Small intestine (tissue), 7 donors: ENCODE data around the gene CLEC18B. TPM values are rescaled to one million over a fixed set of nuclear protein-coding genes. Genes with fewer than 3 reads are reported as not detected.
"Not testable (repeated sequence)": the region's sequence is repeated elsewhere in the genome, so short reads cannot be mapped to it uniquely, and the experiment has no call there.

Experiments used
- DNase-seq, 2 donors: peaks; one replicate each; pipeline versions ENCODE4 v3.0.0 to v3.0.0-alpha.2; 2013
- FAIRE-seq: peaks from 2 replicates; lab custom pipeline; 2012; peaks lifted over from hg19 to GRCh38; lab: Jason Lieb, UNC
- H3K27ac ChIP-seq, 3 donors: one replicate each; pipeline ENCODE4 v1.5.1; 2013; ENCODE audit warnings: low read length in 2 of 3, mild to moderate bottlenecking in 2 of 3, control low read depth in 1 of 3, inconsistent platforms in 1 of 3, low read depth in 1 of 3, moderate library complexity in 1 of 3
- H3K27me3 ChIP-seq, 3 donors: one replicate each; pipeline ENCODE4 v1.6.1; 2013; ENCODE audit warnings: low read length in 3 of 3, inconsistent platforms in 1 of 3; ENCODE audit not compliant: control insufficient read depth in 3 of 3, insufficient read depth in 3 of 3
- H3K36me3 ChIP-seq, 3 donors: one replicate each; pipeline ENCODE4 v1.6.1; 2013; ENCODE audit warnings: low read length in 3 of 3, inconsistent platforms in 1 of 3, low read depth in 1 of 3, mild to moderate bottlenecking in 1 of 3, moderate library complexity in 1 of 3; ENCODE audit not compliant: control insufficient read depth in 3 of 3, insufficient read depth in 2 of 3
- H3K4me1 ChIP-seq, 3 donors: one replicate each; pipeline ENCODE4 v1.6.1; 2013; ENCODE audit warnings: low read length in 2 of 3, inconsistent platforms in 1 of 3, low read depth in 1 of 3, mild to moderate bottlenecking in 1 of 3, moderate library complexity in 1 of 3; ENCODE audit not compliant: control insufficient read depth in 3 of 3, insufficient read depth in 2 of 3
- H3K4me3 ChIP-seq, 3 donors: one replicate each; pipeline ENCODE4 v1.5.1; 2013; ENCODE audit warnings: low read length in 3 of 3, control low read depth in 1 of 3, inconsistent platforms in 1 of 3, low read depth in 1 of 3, mild to moderate bottlenecking in 1 of 3, moderate library complexity in 1 of 3
- H3K9me3 ChIP-seq, 2 donors: one replicate each; pipeline ENCODE4 v1.6.1; 2013; ENCODE audit warnings: low read depth in 1 of 2, low read length in 1 of 2; ENCODE audit not compliant: control insufficient read depth in 2 of 2, insufficient read depth in 1 of 2
- WGBS, 3 donors: extraction: QIAGEN DNeasy Blood & Tissue Kit; methylation state at CpG; one replicate each; pipeline ENCODE4 v1.1.7; 2013; 5-methylcytosine and 5-hydroxymethylcytosine counted together
- polyA plus RNA-seq, 4 donors: library from polyadenylated mRNA; stranded (reverse) in 3 of 4; unstranded in 1 of 4; fragments of 200-250 nt in 3 of 4; fragments of 120-200 nt in 1 of 4; gene quantifications; one replicate each; pipeline versions ENCODE4 v1.2.1 to v1.2.3, GENCODE V29; 2013
- donor health status: healthy with polysubstance abuse.
- donor health status: control.
- donor health status: control.
- donor health status: Bipolar disorder and iron deficiency.
- donor health status: healthy.

The CLEC18B gene
- polyA plus RNA-seq, 4 donors, result 0.92 to 4.5 (median 1.4) TPM

GRCh38 chr16:74450236-74450635 is 29.0 kb upstream of the CLEC18B start:
- H3K4me1 ChIP-seq, result peaks cover 12 to 31% (median 15%) of the 10 kb centered on the region in 3 donors
- DNase-seq, result no peak
- no peaks in the 10 kb centered on the region for H3K9me3 ChIP-seq
- H3K4me3 ChIP-seq, result no peak overlapping the region
- 93 to 98% (median 96%) methylated on average over 3 of the region's 3 CpGs for WGBS, 3 donors
- peaks cover 9 to 75% (median 15%) of the 10 kb centered on the region in 3 donors for H3K36me3 ChIP-seq
- H3K27me3 ChIP-seq, result no peaks in the 10 kb centered on the region
- FAIRE-seq, result no peak
- peak overlapping the region; percentile 67 to 92 (median 70) for H3K27ac ChIP-seq

- no peak for DNase-seq
- H3K36me3 ChIP-seq, result peaks cover 9 to 68% (median 12%) of the 10 kb centered on the region in 3 donors
- 95 to 98% (median 95%) methylated on average over 5 of the region's 5 CpGs for WGBS, 3 donors
- no peaks in the 10 kb centered on the region for H3K27me3 ChIP-seq
- H3K4me1 ChIP-seq, result peaks cover 12 to 24% (median 15%) of the 10 kb centered on the region in 3 donors
- no peaks in the 10 kb centered on the region for H3K9me3 ChIP-seq
- H3K4me3 ChIP-seq, result no peak overlapping the region
- FAIRE-seq, result no peak
- peak overlapping the region; percentile 67 to 92 (median 70) for H3K27ac ChIP-seq
Measured at GRCh38 chr16:74449470-74449869, 28.2 kb upstream of the CLEC18B start.

GRCh38 chr16:74448990-74449389 is 27.7 kb upstream of the CLEC18B start:
- WGBS, 3 donors, result 53 to 64% (median 56%) methylated on average over 8 of the region's 8 CpGs

GRCh38 chr16:74447578-74447977 is 26.3 kb upstream of the CLEC18B start:
- Histone ChIP-seq H3K36me3 (peaks cover 4 to 51% (median 7%) of the 10 kb centered on the region in 3 donors), H3K27me3 (no peaks in the 10 kb centered on the region), H3K4me1 (peaks cover 12 to 24% (median 15%) of the 10 kb centered on the region in 3 donors), H3K27ac (peak overlapping the region; percentile 66 to 70 (median 67)), H3K9me3 (no peaks in the 10 kb centered on the region), H3K4me3 (no peak overlapping the region)
- no peak for FAIRE-seq
- no peak for DNase-seq
- WGBS, 3 donors, result 92 to 99% (median 96%) methylated on average over 5 of the region's 5 CpGs

More at GRCh38 chr16:74448990-74449389, 27.7 kb upstream of the CLEC18B start:
- FAIRE-seq (no peak), DNase-seq (peak; percentile 51 to 91)
- Histone ChIP-seq H3K36me3 (peaks cover 9 to 64% (median 12%) of the 10 kb centered on the region in 3 donors), H3K9me3 (no peaks in the 10 kb centered on the region), H3K4me3 (no peak overlapping the region), H3K4me1 (peaks cover 12 to 24% (median 15%) of the 10 kb centered on the region in 3 donors), H3K27me3 (no peaks in the 10 kb centered on the region), H3K27ac (peak overlapping the region; percentile 67 to 92 (median 70))

GRCh38 chr16:74446866-74447265 is 25.6 kb upstream of the CLEC18B start:
- H3K27ac ChIP-seq, result no peak overlapping the region
- no peak for DNase-seq

GRCh38 chr16:74443624-74444346 is 22.5 kb upstream of the CLEC18B start:
- not testable (repeated sequence) for H3K27ac ChIP-seq, H3K4me1 ChIP-seq, FAIRE-seq, DNase-seq, H3K27me3 ChIP-seq, H3K9me3 ChIP-seq, H3K4me3 ChIP-seq
- 96 to 99% (median 97%) methylated on average over 12 to 13 of the region's 13 CpGs for WGBS, 3 donors
- peaks cover 0 to 32% (median 4%) of the 10 kb centered on the region in 3 donors for H3K36me3 ChIP-seq

More at GRCh38 chr16:74446866-74447265, 25.6 kb upstream of the CLEC18B start:
- Histone ChIP-seq H3K4me1 (peaks cover 12 to 24% (median 15%) of the 10 kb centered on the region in 3 donors), H3K9me3 (no peaks in the 10 kb centered on the region), H3K4me3 (no peak overlapping the region), H3K36me3 (peaks cover 4 to 45% (median 4%) of the 10 kb centered on the region in 3 donors), H3K27me3 (no peaks in the 10 kb centered on the region)
- 95 to 97% (median 95%) methylated on average over 8 of the region's 8 CpGs for WGBS, 3 donors
- FAIRE-seq, result no peak

- H3K27me3 ChIP-seq, result no peaks in the 10 kb centered on the region
- peaks cover 0 to 3% of the 10 kb centered on the region in 2 donors for H3K9me3 ChIP-seq
- FAIRE-seq (no peak), DNase-seq (no peak)
- H3K27ac ChIP-seq, result no peak overlapping the region
- H3K4me1 ChIP-seq, result no peaks in the 10 kb centered on the region
- peaks cover 0 to 9% (median 0%) of the 10 kb centered on the region in 3 donors for H3K36me3 ChIP-seq
- no peak overlapping the region for H3K4me3 ChIP-seq
- 62 to 79% (median 66%) methylated on average over 7 of the region's 7 CpGs for WGBS, 3 donors
Measured at GRCh38 chr16:74439685-74440084, 18.4 kb upstream of the CLEC18B start.

- H3K27me3 ChIP-seq, result no peaks in the 10 kb centered on the region
- H3K9me3 ChIP-seq, result peaks cover 0 to 6% of the 10 kb centered on the region in 2 donors
- no peaks in the 10 kb centered on the region for H3K4me1 ChIP-seq
- WGBS, 3 donors, result 62 to 75% (median 67%) methylated on average over 7 of the region's 7 CpGs
- H3K4me3 ChIP-seq, result no peak overlapping the region
- FAIRE-seq (no peak), DNase-seq (peak in 1 of 2 donors; percentile 30)
- no peak overlapping the region for H3K27ac ChIP-seq
- peaks cover 0 to 9% (median 0%) of the 10 kb centered on the region in 3 donors for H3K36me3 ChIP-seq
Measured at GRCh38 chr16:74438492-74438979, 17.3 kb upstream of the CLEC18B start.
